Measurements from ENCODE around the gene GLDN. TPM values are rescaled to one million over a fixed set of nuclear protein-coding genes. Genes with fewer than 3 reads are reported as not detected.
"Not testable (repeated sequence)": the region's sequence is repeated elsewhere in the genome, so short reads cannot be mapped to it uniquely, and the experiment has no call there.

Gene GLDN
- total RNA-seq, 2 donors from 2014 or later, result not detected

GRCh38 chr15:51423040-51423439 is 81.6 kb downstream of the GLDN start:
- not testable (repeated sequence) for H3K4me1 Mint-ChIP-seq (ENCODE audit: low read depth); H3K27ac Mint-ChIP-seq; H3K36me3 Mint-ChIP-seq (ENCODE audit: insufficient read depth in 2 of 2); H3K9me3 Mint-ChIP-seq; H3K27me3 Mint-ChIP-seq (ENCODE audit: low read depth); DNase-seq; ATAC-seq (replicated peaks in 1 of 2); H3K4me3 Mint-ChIP-seq

GRCh38 chr15:51424780-51425179 is 83.3 kb downstream of the GLDN start:
- H3K36me3 Mint-ChIP-seq (ENCODE audit: insufficient read depth in 2 of 2), result no peaks in the 10 kb centered on the region
- no peak for ATAC-seq (replicated peaks in 1 of 2)
- no peak for DNase-seq
- no peaks in the 10 kb centered on the region for H3K27me3 Mint-ChIP-seq (ENCODE audit: low read depth)
- no peak overlapping the region for H3K4me3 Mint-ChIP-seq
- no peaks in the 10 kb centered on the region for H3K9me3 Mint-ChIP-seq
- H3K27ac Mint-ChIP-seq, result no peak overlapping the region
- H3K4me1 Mint-ChIP-seq (ENCODE audit: low read depth), result no peaks in the 10 kb centered on the region

- Mint-ChIP-seq H3K27me3 (ENCODE audit: low read depth) (no peaks in the 10 kb centered on the region), H3K4me1 (ENCODE audit: low read depth) (no peaks in the 10 kb centered on the region), H3K27ac (no peak overlapping the region), H3K9me3 (no peaks in the 10 kb centered on the region), H3K36me3 (ENCODE audit: insufficient read depth in 2 of 2) (no peaks in the 10 kb centered on the region), H3K4me3 (no peak overlapping the region)
- DNase-seq (no peak), ATAC-seq (replicated peaks in 1 of 2) (no peak)
These were observed 84.1 kb downstream of the GLDN start for GRCh38 chr15:51425517-51426040.

- Mint-ChIP-seq H3K9me3 (peaks cover 2 to 3% of the 10 kb centered on the region in 2 donors), H3K4me1 (ENCODE audit: low read depth) (no peaks in the 10 kb centered on the region), H3K27me3 (ENCODE audit: low read depth) (peaks cover 10% of the 10 kb centered on the region), H3K4me3 (no peak overlapping the region), H3K36me3 (ENCODE audit: insufficient read depth in 2 of 2) (no peaks in the 10 kb centered on the region), H3K27ac (no peak overlapping the region)
- DNase-seq (no peak), ATAC-seq (replicated peaks in 1 of 2) (no peak)
These were observed 97.1 kb downstream of the GLDN start for GRCh38 chr15:51438526-51438925.

GRCh38 chr15:51443282-51443914 is 101.9 kb downstream of the GLDN start:
- no peak overlapping the region for H3K4me3 Mint-ChIP-seq

GRCh38 chr15:51444112-51444511 is 102.7 kb downstream of the GLDN start:
- ATAC-seq (replicated peaks in 1 of 2), result no peak
- no peak for DNase-seq
- Mint-ChIP-seq H3K4me1 (ENCODE audit: low read depth) (peaks cover 10% of the 10 kb centered on the region), H3K9me3 (no peaks in the 10 kb centered on the region), H3K27me3 (ENCODE audit: low read depth) (no peaks in the 10 kb centered on the region), H3K36me3 (ENCODE audit: insufficient read depth in 2 of 2) (peaks cover 0 to 2% of the 10 kb centered on the region in 2 donors), H3K27ac (no peak overlapping the region), H3K4me3 (no peak overlapping the region)

More at GRCh38 chr15:51443282-51443914, 101.9 kb downstream of the GLDN start:
- Mint-ChIP-seq H3K27ac (no peak overlapping the region), H3K9me3 (no peaks in the 10 kb centered on the region), H3K27me3 (ENCODE audit: low read depth) (no peaks in the 10 kb centered on the region), H3K36me3 (ENCODE audit: insufficient read depth in 2 of 2) (peaks cover 0 to 2% of the 10 kb centered on the region in 2 donors), H3K4me1 (ENCODE audit: low read depth) (peaks cover 10% of the 10 kb centered on the region)
- no peak for ATAC-seq (replicated peaks in 1 of 2)
- no peak for DNase-seq

- H3K27ac Mint-ChIP-seq, result peak overlapping the region; percentile 2
- peaks cover 0 to 2% of the 10 kb centered on the region in 2 donors for H3K36me3 Mint-ChIP-seq (ENCODE audit: insufficient read depth in 2 of 2)
These were observed 103.4 kb downstream of the GLDN start for GRCh38 chr15:51444807-51445206.

GRCh38 chr15:51446029-51446744 is 104.7 kb downstream of the GLDN start:
- H3K27me3 Mint-ChIP-seq (ENCODE audit: low read depth); H3K4me1 Mint-ChIP-seq (ENCODE audit: low read depth); H3K36me3 Mint-ChIP-seq (ENCODE audit: insufficient read depth in 2 of 2); H3K4me3 Mint-ChIP-seq; H3K27ac Mint-ChIP-seq; ATAC-seq (replicated peaks in 1 of 2); H3K9me3 Mint-ChIP-seq; DNase-seq: not testable (repeated sequence)

More at GRCh38 chr15:51444807-51445206, 103.4 kb downstream of the GLDN start:
- no peak overlapping the region for H3K4me3 Mint-ChIP-seq
- ATAC-seq (replicated peaks in 1 of 2) (no peak), DNase-seq (no peak)
- H3K4me1 Mint-ChIP-seq (ENCODE audit: low read depth), result peaks cover 10% of the 10 kb centered on the region
- no peaks in the 10 kb centered on the region for H3K27me3 Mint-ChIP-seq (ENCODE audit: low read depth)
- H3K9me3 Mint-ChIP-seq, result no peaks in the 10 kb centered on the region

- Mint-ChIP-seq H3K27me3 (ENCODE audit: low read depth) (no peaks in the 10 kb centered on the region), H3K36me3 (ENCODE audit: insufficient read depth in 2 of 2) (peaks cover 0 to 2% of the 10 kb centered on the region in 2 donors), H3K4me3 (no peak overlapping the region), H3K4me1 (ENCODE audit: low read depth) (peaks cover 10% of the 10 kb centered on the region), H3K27ac (no peak overlapping the region), H3K9me3 (no peaks in the 10 kb centered on the region)
- ATAC-seq (replicated peaks in 1 of 2) (no peak), DNase-seq (no peak)
These were observed 106.6 kb downstream of the GLDN start for GRCh38 chr15:51447855-51448621.

GRCh38 chr15:51448622-51449399 is 107.4 kb downstream of the GLDN start:
- Mint-ChIP-seq H3K4me3 (no peak overlapping the region), H3K4me1 (ENCODE audit: low read depth) (peaks cover 10% of the 10 kb centered on the region), H3K27me3 (ENCODE audit: low read depth) (no peaks in the 10 kb centered on the region), H3K36me3 (ENCODE audit: insufficient read depth in 2 of 2) (peaks cover 0 to 2% of the 10 kb centered on the region in 2 donors), H3K27ac (peak overlapping the region; percentile 24), H3K9me3 (no peaks in the 10 kb centered on the region)
- ATAC-seq (replicated peaks in 1 of 2) (no peak), DNase-seq (no peak)

- Mint-ChIP-seq H3K9me3 (no peaks in the 10 kb centered on the region), H3K36me3 (ENCODE audit: insufficient read depth in 2 of 2) (peaks cover 0 to 2% of the 10 kb centered on the region in 2 donors), H3K27me3 (ENCODE audit: low read depth) (no peaks in the 10 kb centered on the region), H3K4me3 (no peak overlapping the region), H3K4me1 (ENCODE audit: low read depth) (peaks cover 10% of the 10 kb centered on the region), H3K27ac (no peak overlapping the region)
- DNase-seq (no peak), ATAC-seq (replicated peaks in 1 of 2) (no peak)
These were observed 108.5 kb downstream of the GLDN start for GRCh38 chr15:51450001-51450400.

All from activated T-cell treated with anti-CD3 and anti-CD28 coated beads, Interleukin-2, amount 50 U/mL, for 72 hours (primary cell).